Activated CD4-positive, alpha-beta memory T cell treated with anti-CD3 and anti-CD28 coated beads for 36 hours (primary cell): Measurements from ENCODE around the gene VAV2. TPM values are rescaled to one million over a fixed set of nuclear protein-coding genes. Genes with fewer than 3 reads are reported as not detected.

Experiments
- CTCF ChIA-PET: fragments of 350-600 bp; sonication (Branson Sonifier 250); formaldehyde crosslinking; loops from one replicate; lab custom pipeline; 2021; ENCODE audit warnings: antibody characterized with exemption, inconsistent platforms; lab: Charles Lee
- POLR2A ChIA-PET: fragments of 350-600 bp; sonication (Branson Sonifier 250); formaldehyde crosslinking; loops from one replicate; lab custom pipeline; 2021; ENCODE audit warnings: antibody characterized with exemption; lab: Charles Lee
- DNase-seq: peaks from one replicate; pipeline ENCODE4 v3.0.0-alpha.2; 2020
- H3K27ac Mint-ChIP-seq: one replicate; pipeline ENCODE4 v1.8.0; 2021; ENCODE audit warnings: mixed read lengths
- H3K27me3 Mint-ChIP-seq: one replicate; pipeline ENCODE4 v1.8.0; 2021; ENCODE audit warnings: mixed read lengths
- H3K36me3 Mint-ChIP-seq: one replicate; pipeline ENCODE4 v1.8.0; 2021; ENCODE audit warnings: mixed read lengths
- H3K4me1 Mint-ChIP-seq: one replicate; pipeline ENCODE4 v1.8.0; 2021; ENCODE audit warnings: low read depth, mixed read lengths
- H3K4me3 Mint-ChIP-seq: one replicate; pipeline ENCODE4 v1.8.0; 2021; ENCODE audit warnings: mild to moderate bottlenecking, mixed read lengths
- H3K9me3 Mint-ChIP-seq: one replicate; pipeline ENCODE4 v1.8.0; 2021; ENCODE audit warnings: mixed read lengths
- intact Hi-C: fragments of 100-400 bp; cut with micrococcal nuclease; formaldehyde crosslinking; loops from one replicate; pipeline ENCODE4 v1.15.1; 2023
- total RNA-seq, 2 experiments: library from RNA; stranded (reverse); gene quantifications; one replicate each; pipeline ENCODE4 v1.2.3, GENCODE V29; 2021

The VAV2 gene
- total RNA-seq, 2 experiments from 2014 or later = 4.5 to 5.3 TPM

DNA sequence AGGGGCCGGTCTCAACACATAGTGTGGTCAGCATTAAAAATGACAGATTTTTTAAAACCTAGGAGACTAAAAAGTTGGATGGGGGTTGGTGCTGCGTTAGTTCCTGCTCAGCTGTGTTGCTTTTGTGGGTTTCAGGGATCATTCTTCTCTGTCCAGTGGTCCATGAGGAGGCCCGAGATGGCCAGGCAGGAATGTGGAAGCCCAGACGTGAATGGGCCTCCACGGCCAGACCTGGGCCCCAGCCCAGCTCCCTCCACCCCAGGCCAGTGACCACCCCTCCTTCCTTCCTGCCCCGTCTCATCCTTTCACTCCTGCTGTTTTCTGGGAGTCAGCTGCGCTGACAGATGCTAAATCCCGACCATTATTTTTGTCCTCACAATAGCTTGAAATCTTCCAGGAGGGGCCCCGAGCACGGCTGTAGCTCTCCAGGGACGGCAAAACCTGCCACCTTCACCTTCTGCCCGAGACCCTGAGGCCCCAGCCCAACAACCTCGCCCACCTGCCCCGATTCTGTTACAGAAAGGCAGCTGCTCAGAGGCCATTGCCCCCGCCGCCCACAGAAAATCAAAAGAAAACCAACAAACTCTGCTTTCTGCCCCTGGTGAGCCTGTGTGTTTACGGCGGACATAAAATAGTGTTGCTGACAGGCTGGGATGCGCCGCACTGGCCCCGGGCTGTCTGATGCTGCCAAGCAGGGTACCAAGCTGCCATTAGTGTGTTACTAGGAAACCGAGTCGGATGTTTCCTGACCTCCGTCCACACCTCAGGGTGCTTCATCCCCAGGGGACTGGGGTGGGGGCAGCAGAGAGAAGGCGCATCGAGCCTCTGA is 170.3 kb downstream of the VAV2 start:
- no peaks in the 10 kb centered on the region for H3K9me3 Mint-ChIP-seq
- intact Hi-C loops = no loop called here
- no peak for DNase-seq
- no peak overlapping the region for H3K4me3 Mint-ChIP-seq
- H3K36me3 Mint-ChIP-seq = no peaks in the 10 kb centered on the region
- no peaks in the 10 kb centered on the region for H3K27me3 Mint-ChIP-seq
- H3K27ac Mint-ChIP-seq = no peak overlapping the region
- H3K4me1 Mint-ChIP-seq = no peaks in the 10 kb centered on the region
- CTCF ChIA-PET = interaction anchor here (1.3 kb wide), 1 partner anchor 79 kb away, joined by 3 read pairs; no protein-coding TSS in a partner anchor
- POLR2A ChIA-PET = no interaction called here

DNA sequence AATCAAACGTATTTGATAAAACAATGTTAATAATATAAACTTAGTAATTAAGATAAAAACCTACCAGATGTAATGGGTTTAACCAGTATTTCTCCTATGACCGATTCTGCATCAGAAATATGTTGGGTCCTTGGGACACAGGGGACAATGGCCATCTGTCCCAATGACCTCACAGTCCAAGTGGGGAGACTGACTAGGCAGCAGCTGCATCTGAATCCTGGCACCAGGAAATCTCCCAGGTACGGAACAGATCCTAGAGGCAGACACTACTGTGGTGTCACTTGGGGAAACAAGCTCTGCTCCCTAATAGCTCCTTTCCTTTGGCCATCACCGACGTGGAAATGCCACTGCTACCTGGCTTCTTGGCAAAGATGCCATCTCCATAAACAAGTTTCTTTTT is 172.2 kb downstream of the VAV2 start:
- Mint-ChIP-seq H3K4me1 (no peaks in the 10 kb centered on the region), H3K4me3 (no peak overlapping the region), H3K27me3 (no peaks in the 10 kb centered on the region), H3K9me3 (no peaks in the 10 kb centered on the region), H3K27ac (no peak overlapping the region), H3K36me3 (no peaks in the 10 kb centered on the region)
- CTCF ChIA-PET = interaction anchor here (0.7 kb wide), 1 partner anchor 136 kb away, joined by 3 read pairs; no protein-coding TSS in a partner anchor
- intact Hi-C loops = no loop called here
- POLR2A ChIA-PET = no interaction called here
- DNase-seq = no peak

DNA sequence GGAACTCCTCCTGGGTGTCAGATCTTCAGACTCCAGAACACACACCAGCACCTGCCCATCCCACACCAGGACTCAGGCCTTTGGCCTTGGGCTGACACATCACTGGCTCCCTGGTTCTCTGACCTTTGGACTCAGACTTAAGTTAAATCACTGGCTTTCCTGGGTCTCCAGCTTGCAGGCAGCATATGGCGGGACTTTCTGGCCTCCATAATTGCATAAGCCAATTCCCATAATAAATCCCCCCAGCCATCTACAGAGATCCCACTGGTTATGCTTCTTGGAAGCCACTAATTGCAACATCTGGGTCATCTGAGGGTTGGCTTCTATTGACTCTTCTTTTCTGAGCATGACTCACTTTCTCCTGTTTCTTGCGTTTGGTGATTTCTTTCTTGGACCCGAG is 173.7 kb downstream of the VAV2 start:
- ChIA-PET CTCF (no interaction called here), POLR2A (no interaction called here)
- intact Hi-C loops = no loop called here
- Mint-ChIP-seq H3K36me3 (no peaks in the 10 kb centered on the region), H3K9me3 (no peaks in the 10 kb centered on the region), H3K27ac (no peak overlapping the region), H3K4me1 (no peaks in the 10 kb centered on the region), H3K4me3 (no peak overlapping the region), H3K27me3 (no peaks in the 10 kb centered on the region)
- no peak for DNase-seq

DNA sequence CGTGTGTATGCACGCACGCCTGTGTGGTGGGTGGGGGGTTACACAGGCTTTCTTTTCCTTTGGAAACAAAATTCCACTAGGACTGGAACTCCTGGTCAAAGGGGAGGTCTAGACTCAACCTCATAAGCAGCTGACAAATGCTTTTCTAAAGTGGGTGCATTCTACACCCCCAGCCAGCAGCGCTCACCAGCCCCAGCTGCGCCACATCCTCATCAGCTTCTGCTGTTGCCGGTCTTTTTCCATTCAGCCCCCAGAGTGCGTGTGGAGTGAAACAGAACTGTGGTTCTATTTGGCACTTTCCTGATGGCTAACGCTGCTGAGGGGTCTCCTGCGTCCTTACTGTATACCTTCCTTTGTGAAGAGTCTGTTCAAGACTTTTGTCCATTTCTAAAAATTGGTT is 176.3 kb downstream of the VAV2 start:
- Mint-ChIP-seq H3K4me1 (no peaks in the 10 kb centered on the region), H3K4me3 (no peak overlapping the region), H3K27ac (no peak overlapping the region), H3K27me3 (no peaks in the 10 kb centered on the region), H3K36me3 (no peaks in the 10 kb centered on the region), H3K9me3 (no peaks in the 10 kb centered on the region)
- CTCF ChIA-PET = interaction anchor here (0.9 kb wide), 1 partner anchor 33 kb away, joined by 3 read pairs; no protein-coding TSS in a partner anchor
- POLR2A ChIA-PET = no interaction called here
- intact Hi-C loops = no loop called here
- no peak for DNase-seq

DNA sequence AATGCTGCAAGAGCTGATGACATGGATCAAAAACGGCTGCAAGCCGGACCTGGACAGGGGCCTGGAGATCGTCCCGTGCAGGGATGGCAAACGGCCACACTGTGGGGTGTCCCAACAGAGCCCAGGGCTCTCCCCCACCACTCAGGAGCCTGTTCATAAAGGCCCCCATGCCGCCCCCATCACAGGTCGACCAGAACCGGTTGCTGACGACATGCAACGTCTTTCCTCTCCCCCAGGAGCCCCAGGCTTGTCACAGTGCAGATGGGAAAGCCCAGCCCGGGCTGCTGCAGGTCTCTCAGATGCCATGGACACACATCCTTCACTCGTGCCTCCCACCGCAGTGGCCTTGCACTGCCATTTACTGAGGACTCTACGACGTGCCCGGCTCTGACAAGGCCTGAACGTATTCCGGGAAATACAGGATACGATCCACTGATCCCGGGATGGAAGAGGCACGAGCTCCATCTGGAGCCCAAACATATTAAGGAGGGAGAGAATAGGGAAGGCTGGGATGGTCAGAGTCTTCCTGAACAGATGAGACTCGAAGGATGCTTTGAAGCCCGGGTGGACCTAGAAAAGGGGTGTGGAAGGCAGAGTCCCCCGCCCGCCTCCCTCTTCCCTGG is 177.4 kb downstream of the VAV2 start:
- Mint-ChIP-seq H3K4me3 (no peak overlapping the region), H3K27ac (no peak overlapping the region), H3K27me3 (no peaks in the 10 kb centered on the region), H3K4me1 (no peaks in the 10 kb centered on the region), H3K36me3 (no peaks in the 10 kb centered on the region), H3K9me3 (no peaks in the 10 kb centered on the region)
- DNase-seq = no peak
- POLR2A ChIA-PET = no interaction called here
- CTCF ChIA-PET = interaction anchor here (0.9 kb wide), 1 partner anchor 32 kb away, joined by 3 read pairs; no protein-coding TSS in a partner anchor
- intact Hi-C loops = no loop called here

DNA sequence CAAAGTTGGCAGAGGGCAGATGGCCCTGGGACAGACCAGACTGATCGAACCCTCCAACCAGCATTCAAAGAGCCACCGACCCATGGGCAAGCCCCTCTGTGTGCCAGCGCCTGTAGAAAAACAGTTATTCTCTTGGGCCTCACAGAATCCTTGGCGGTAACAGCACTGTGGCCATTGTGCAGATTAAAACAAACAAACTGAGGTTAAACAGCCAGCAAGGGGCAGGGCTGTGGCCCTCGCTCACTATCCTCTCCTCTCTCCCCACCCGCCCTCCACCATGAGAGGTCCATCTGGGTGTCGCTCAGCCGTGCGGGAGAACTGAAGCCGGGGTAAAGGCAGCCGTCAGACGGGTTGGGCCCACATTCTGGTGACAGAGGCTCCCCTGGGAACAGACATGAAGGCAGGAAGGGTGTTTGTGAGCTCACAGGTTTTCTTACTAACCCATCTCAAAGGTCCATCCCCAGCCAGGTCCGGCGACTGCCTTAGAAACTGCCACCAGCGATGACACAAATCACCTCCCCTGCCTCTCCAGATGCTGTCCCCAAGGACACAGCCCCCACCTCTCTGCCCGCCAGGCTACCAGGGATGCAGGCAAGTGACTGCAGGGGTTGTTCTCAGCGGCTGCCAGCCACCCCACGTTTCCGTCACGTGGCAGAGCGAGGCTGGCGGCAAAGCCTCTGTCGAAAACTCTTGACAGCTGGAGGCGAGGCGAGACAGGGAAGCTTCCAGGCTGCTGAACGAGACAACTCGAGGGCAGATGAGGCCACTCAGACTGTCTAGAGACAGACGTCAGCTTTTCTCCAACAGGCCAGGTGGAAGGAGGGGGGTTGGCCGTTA is 178.2 kb downstream of the VAV2 start:
- intact Hi-C loops = no loop called here
- no peaks in the 10 kb centered on the region for H3K27me3 Mint-ChIP-seq
- no peaks in the 10 kb centered on the region for H3K4me1 Mint-ChIP-seq
- H3K9me3 Mint-ChIP-seq = no peaks in the 10 kb centered on the region
- no peaks in the 10 kb centered on the region for H3K36me3 Mint-ChIP-seq
- ChIA-PET POLR2A (no interaction called here), CTCF (no interaction called here)
- no peak for DNase-seq
- no peak overlapping the region for H3K4me3 Mint-ChIP-seq
- no peak overlapping the region for H3K27ac Mint-ChIP-seq

DNA sequence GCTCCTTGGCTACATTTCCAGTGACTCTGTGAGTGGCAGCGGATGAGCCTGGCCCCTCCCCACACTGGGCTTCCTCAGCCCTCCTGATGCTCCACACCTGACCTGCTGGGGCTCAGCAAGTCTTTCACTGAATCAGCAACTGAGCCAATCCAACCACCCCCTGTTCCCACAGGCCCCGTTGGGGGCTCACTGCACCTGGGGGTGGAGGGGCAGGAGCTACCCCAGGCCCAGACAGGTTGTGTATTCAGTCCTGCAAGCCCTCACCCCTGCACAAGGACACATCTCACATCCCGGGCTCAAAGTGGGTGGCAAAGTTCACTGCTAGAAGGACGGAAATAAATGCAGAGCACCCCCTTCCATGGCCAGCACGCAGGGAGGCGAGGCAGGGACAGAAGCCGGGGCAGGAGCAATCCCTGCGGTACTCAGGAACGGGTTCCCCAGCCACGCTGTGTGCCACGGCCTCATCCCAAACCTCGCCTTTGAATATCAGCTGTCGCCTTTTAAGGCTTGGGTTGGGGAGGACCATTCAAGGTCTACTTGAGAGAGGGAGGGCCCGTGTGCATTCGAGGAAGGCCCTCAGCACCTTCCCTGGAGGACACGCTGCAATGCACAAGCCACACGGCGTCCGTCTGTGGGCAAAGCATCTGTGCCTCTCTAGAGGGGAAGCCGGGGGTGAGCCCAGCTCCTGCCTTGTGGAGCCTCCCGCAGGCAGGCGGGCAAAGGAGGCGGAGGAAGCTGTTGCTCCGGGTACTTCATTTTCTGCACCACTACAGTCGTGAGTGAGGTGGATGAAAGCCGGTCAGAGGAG is 179.0 kb downstream of the VAV2 start:
- no peak for DNase-seq
- Mint-ChIP-seq H3K9me3 (no peaks in the 10 kb centered on the region), H3K27me3 (no peaks in the 10 kb centered on the region), H3K36me3 (no peaks in the 10 kb centered on the region), H3K4me1 (no peaks in the 10 kb centered on the region), H3K27ac (no peak overlapping the region), H3K4me3 (no peak overlapping the region)
- intact Hi-C loops = no loop called here
- POLR2A ChIA-PET = no interaction called here
- CTCF ChIA-PET = no interaction called here

DNA sequence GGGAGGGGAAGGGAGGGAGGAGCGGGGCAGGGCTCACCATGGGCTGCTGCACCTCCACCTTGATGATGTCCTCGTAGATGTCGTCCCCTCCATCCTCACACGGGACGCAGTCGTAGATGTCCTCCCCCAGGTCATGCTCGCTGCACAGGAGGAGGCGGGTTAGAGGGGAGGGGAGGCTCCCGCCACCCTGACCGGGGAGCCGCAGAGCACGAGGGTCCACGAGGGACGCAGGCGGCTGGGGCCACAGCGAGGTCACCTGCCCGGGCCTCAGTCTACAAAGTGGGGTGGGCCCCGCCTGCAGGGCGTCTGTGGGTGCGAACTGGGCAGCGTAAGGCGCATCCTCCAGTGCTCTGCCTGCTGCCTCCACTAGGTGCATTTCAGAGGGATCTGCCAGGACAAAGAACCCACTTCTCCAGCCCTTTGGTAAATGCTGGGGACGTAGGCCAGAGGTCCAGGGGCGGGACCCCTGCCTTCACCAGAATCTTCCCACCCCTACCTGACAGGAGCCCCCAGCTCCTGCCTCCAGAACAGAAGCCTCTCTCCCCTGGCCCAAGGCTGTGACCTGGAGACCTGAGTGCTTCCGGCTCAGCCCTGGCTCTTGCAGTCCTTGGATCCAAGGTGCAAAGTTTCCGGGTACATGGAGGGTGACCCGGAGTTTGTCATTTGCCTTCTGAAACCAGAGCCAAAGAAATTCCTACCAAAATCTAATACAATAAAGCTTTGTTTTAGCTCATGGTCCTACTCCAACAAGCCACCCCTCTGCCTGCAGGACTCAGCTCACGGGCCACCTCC is 179.9 kb downstream of the VAV2 start:
- intact Hi-C loops = no loop called here
- H3K36me3 Mint-ChIP-seq = no peaks in the 10 kb centered on the region
- no peaks in the 10 kb centered on the region for H3K27me3 Mint-ChIP-seq
- POLR2A ChIA-PET = no interaction called here
- H3K4me3 Mint-ChIP-seq = no peak overlapping the region
- CTCF ChIA-PET = no interaction called here
- no peaks in the 10 kb centered on the region for H3K9me3 Mint-ChIP-seq
- DNase-seq = no peak
- H3K4me1 Mint-ChIP-seq = no peaks in the 10 kb centered on the region
- H3K27ac Mint-ChIP-seq = no peak overlapping the region

DNA sequence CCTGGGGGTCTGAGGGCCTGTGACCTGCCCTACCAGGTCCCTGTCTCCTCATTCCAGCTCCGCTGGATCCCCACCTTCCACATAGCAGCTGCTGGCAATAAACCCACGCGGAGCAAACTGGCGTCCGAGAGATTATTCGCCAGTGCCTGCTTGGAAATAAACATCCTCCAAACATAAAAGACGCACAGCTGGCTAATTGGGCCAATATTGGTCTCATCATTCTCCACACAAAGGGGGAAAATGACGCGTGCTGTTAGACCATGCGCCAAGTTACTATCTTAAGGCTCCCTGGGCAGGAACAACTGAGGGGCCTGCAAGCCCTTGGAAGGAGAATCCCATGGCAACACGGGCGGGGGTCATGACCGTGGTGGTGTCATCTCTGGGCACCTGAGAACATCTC is 180.7 kb downstream of the VAV2 start:
- Mint-ChIP-seq H3K4me3 (no peak overlapping the region), H3K27ac (no peak overlapping the region), H3K9me3 (no peaks in the 10 kb centered on the region), H3K36me3 (no peaks in the 10 kb centered on the region), H3K27me3 (no peaks in the 10 kb centered on the region), H3K4me1 (no peaks in the 10 kb centered on the region)
- ChIA-PET POLR2A (no interaction called here), CTCF (no interaction called here)
- intact Hi-C loops = no loop called here
- no peak for DNase-seq

DNA sequence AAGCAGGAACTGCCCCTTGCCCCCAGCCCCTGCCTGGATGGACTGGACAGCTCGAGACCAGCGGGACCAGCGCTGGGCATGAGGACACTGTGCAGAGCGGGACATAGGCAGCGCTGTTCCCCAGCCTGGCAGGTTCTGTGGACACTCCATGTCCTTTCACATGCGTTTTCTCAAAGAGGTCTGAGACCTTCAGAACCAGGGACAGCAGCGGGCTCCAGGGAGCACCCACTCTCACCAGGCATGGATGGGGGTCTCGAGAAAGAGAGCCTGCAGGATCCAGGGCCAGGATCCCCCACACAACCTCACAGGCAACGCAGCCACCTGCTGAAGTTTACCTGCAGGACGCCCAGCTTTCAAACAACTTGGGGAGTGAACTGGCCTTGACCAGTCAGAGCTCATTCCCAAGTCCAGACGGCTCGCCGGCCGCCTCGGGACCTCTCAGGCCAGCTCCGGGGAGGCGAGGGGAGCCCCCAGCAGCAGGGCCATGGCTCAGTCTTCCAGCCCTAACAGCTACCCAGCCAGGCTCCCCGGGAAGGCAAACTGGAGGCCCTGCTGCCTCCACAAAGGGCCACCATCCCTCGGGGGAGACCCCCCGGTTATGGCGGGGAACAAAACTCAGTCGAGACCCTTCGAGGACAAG is 181.4 kb downstream of the VAV2 start:
- Mint-ChIP-seq H3K4me3 (no peak overlapping the region), H3K9me3 (no peaks in the 10 kb centered on the region), H3K27me3 (no peaks in the 10 kb centered on the region), H3K27ac (no peak overlapping the region), H3K36me3 (no peaks in the 10 kb centered on the region), H3K4me1 (no peaks in the 10 kb centered on the region)
- ChIA-PET POLR2A (no interaction called here), CTCF (no interaction called here)
- intact Hi-C loops = no loop called here
- DNase-seq = no peak

DNA sequence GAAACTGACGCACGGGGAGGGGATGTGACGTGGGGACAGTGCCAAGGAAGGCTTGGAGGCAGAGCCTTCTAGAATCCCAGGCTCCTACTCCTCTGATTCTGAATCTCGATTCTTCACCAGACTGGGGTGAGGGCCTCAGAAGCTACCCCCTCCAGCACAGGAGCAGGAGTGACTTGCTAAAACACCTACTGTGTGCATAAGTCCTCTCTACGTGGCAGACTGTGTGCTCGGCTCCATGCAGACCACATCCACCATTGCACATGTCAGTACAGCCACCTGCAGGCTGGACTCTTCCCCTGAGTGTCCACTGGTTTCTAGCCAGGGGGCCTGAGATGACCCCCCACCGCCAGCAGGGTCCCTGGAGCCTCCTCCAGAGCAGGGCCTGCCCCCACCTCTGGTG is 182.8 kb downstream of the VAV2 start:
- Mint-ChIP-seq H3K9me3 (no peaks in the 10 kb centered on the region), H3K4me1 (no peaks in the 10 kb centered on the region), H3K36me3 (no peaks in the 10 kb centered on the region), H3K27ac (no peak overlapping the region), H3K27me3 (no peaks in the 10 kb centered on the region), H3K4me3 (no peak overlapping the region)
- ChIA-PET POLR2A (no interaction called here), CTCF (no interaction called here)
- intact Hi-C loops = no loop called here
- no peak for DNase-seq
